Nephron (organoid): ENCODE measurements around the gene TFPI.

Experiments used
- H3K27ac Mint-ChIP-seq, 3 experiments: 2 replicates each; pipeline ENCODE4 v1.8.0; 2020; ENCODE audit warnings: mixed read lengths in 3 of 3, mild to moderate bottlenecking in 2 of 3, moderate library complexity in 1 of 3
- H3K27me3 Mint-ChIP-seq: 2 replicates; pipeline ENCODE4 v1.8.0; 2021; ENCODE audit warnings: low read depth, mild to moderate bottlenecking, moderate library complexity, mixed read lengths
- H3K36me3 Mint-ChIP-seq: 2 replicates; pipeline ENCODE4 v1.8.0; 2020; ENCODE audit warnings: low read depth, mixed read lengths
- H3K4me1 Mint-ChIP-seq: 2 replicates; pipeline ENCODE4 v1.8.0; 2020; ENCODE audit warnings: mixed read lengths
- H3K4me3 Mint-ChIP-seq, 3 experiments: 2 replicates each; pipeline ENCODE4 v1.8.0; 2020; ENCODE audit warnings: mild to moderate bottlenecking in 3 of 3, mixed read lengths in 3 of 3, moderate library complexity in 2 of 3
- H3K9me3 Mint-ChIP-seq: 2 replicates; pipeline ENCODE4 v1.8.0; 2020; ENCODE audit warnings: mixed read lengths
- CTCF ChIP-seq, 3 experiments: fragments of 200-600 bp; sonication (generic); IDR thresholded peaks; one replicate each; pipeline ENCODE4 v1.5.0; 2021; ENCODE audit warnings: antibody characterized with exemption in 3 of 3; ENCODE audit not compliant: unreplicated experiment in 3 of 3

The TFPI gene

GRCh38 chr2:187509667-187510417 is 44.4 kb downstream of the TFPI start:
- Mint-ChIP-seq H3K27ac (no peak overlapping the region), H3K27me3 (no peaks in the 10 kb centered on the region), H3K36me3 (peaks cover 13% of the 10 kb centered on the region), H3K4me3 (no peak overlapping the region), H3K9me3 (peaks cover 12% of the 10 kb centered on the region), H3K4me1 (no peaks in the 10 kb centered on the region)
- no peak for TF ChIP-seq CTCF (IDR thresholded peaks at IDR 0.05; ENCODE audit: unreplicated experiment in 3 of 3)

- H3K9me3 Mint-ChIP-seq = peaks cover 12% of the 10 kb centered on the region
- H3K36me3 Mint-ChIP-seq = peaks cover 12% of the 10 kb centered on the region
- no peak overlapping the region for H3K4me3 Mint-ChIP-seq
- no peak overlapping the region for H3K27ac Mint-ChIP-seq
- H3K27me3 Mint-ChIP-seq = no peaks in the 10 kb centered on the region
- no peak for TF ChIP-seq CTCF (IDR thresholded peaks at IDR 0.05; ENCODE audit: unreplicated experiment in 3 of 3)
- H3K4me1 Mint-ChIP-seq = peaks cover 7% of the 10 kb centered on the region
Measured at GRCh38 chr2:187506416-187506815, 47.8 kb downstream of the TFPI start.

- peaks cover 11% of the 10 kb centered on the region for H3K9me3 Mint-ChIP-seq
- peaks cover 9% of the 10 kb centered on the region for H3K36me3 Mint-ChIP-seq
- H3K4me3 Mint-ChIP-seq = no peak overlapping the region
- no peaks in the 10 kb centered on the region for H3K27me3 Mint-ChIP-seq
- peaks cover 7% of the 10 kb centered on the region for H3K4me1 Mint-ChIP-seq
- H3K27ac Mint-ChIP-seq = no peak overlapping the region
- TF ChIP-seq CTCF (IDR thresholded peaks at IDR 0.05; ENCODE audit: unreplicated experiment in 3 of 3) = no peak
Measured at GRCh38 chr2:187505065-187505672, 49.1 kb downstream of the TFPI start.

- H3K27me3 Mint-ChIP-seq = no peaks in the 10 kb centered on the region
- H3K36me3 Mint-ChIP-seq = peaks cover 5% of the 10 kb centered on the region
- H3K27ac Mint-ChIP-seq = peak overlapping the region in 1 of 3 experiments; percentile 30
- H3K4me3 Mint-ChIP-seq = no peak overlapping the region
- H3K9me3 Mint-ChIP-seq = peaks cover 8% of the 10 kb centered on the region
- H3K4me1 Mint-ChIP-seq = peaks cover 7% of the 10 kb centered on the region
- TF ChIP-seq CTCF (IDR thresholded peaks at IDR 0.05; ENCODE audit: unreplicated experiment in 3 of 3) = no peak
Measured at GRCh38 chr2:187504312-187504921, 49.8 kb downstream of the TFPI start.

GRCh38 chr2:187503700-187504099 is 50.5 kb downstream of the TFPI start:
- no peak overlapping the region for H3K27ac Mint-ChIP-seq
- peaks cover 7% of the 10 kb centered on the region for H3K9me3 Mint-ChIP-seq
- H3K27me3 Mint-ChIP-seq = no peaks in the 10 kb centered on the region
- TF ChIP-seq CTCF (IDR thresholded peaks at IDR 0.05; ENCODE audit: unreplicated experiment in 3 of 3) = no peak
- no peak overlapping the region for H3K4me3 Mint-ChIP-seq
- H3K4me1 Mint-ChIP-seq = peaks cover 7% of the 10 kb centered on the region
- peaks cover 5% of the 10 kb centered on the region for H3K36me3 Mint-ChIP-seq
